Psoas muscle (tissue), 8 donors: ENCODE results near the gene PDE8A. TPM values are rescaled to one million over a fixed set of nuclear protein-coding genes. Genes with fewer than 3 reads are reported as not detected.
A peak's percentile ranks its signal among the peaks of the same experiment; 100 is the strongest.

Experiments used
- ATAC-seq, 4 donors: fragments of 200-7000 bp; cut with Tn5 transposase; one replicate each; pipeline ENCODE4 v1.9.1; 2020; ENCODE audit warnings: moderate library complexity in 3 of 4, mild to moderate bottlenecking in 2 of 4
- DNase-seq, 2 donors: peaks; one replicate each; pipeline ENCODE4 v3.0.0-alpha.2; 2020
- H3K27ac ChIP-seq: fragments of 200-600 bp; one replicate; pipeline ENCODE4 v1.8.0; 2022
- H3K27me3 ChIP-seq, 3 donors: fragments of 200-600 bp in 1 of 3; one replicate each; pipeline versions ENCODE4 v1.6.1 to v1.8.0; 2013 to 2022; ENCODE audit warnings: low read length in 2 of 3, mild to moderate bottlenecking in 2 of 3, moderate library complexity in 1 of 3; ENCODE audit not compliant: insufficient read depth in 3 of 3
- H3K36me3 ChIP-seq, 2 donors: fragments of 200-600 bp in 1 of 2; one replicate each; pipeline versions ENCODE4 v1.6.1 to v1.8.0; 2013 to 2022; ENCODE audit warnings: low read depth in 1 of 2, mild to moderate bottlenecking in 1 of 2, moderate library complexity in 1 of 2; ENCODE audit not compliant: insufficient read depth in 1 of 2
- H3K4me1 ChIP-seq: fragments of 200-600 bp; one replicate; pipeline ENCODE4 v1.8.0; 2022
- H3K4me3 ChIP-seq: fragments of 200-600 bp; one replicate; pipeline ENCODE4 v1.8.0; 2022; ENCODE audit warnings: mild to moderate bottlenecking
- H3K9me3 ChIP-seq: fragments of 200-600 bp; one replicate; pipeline ENCODE4 v1.8.0; 2022
- CTCF ChIP-seq: fragments of 200-600 bp; IDR thresholded peaks from one replicate; pipeline ENCODE4 v1.8.0; 2022; ENCODE audit warnings: antibody characterized with exemption
- WGBS, 3 donors: extraction: QIAGEN DNeasy Blood & Tissue Kit; methylation state at CpG; one replicate each; pipeline versions ENCODE4 v1.1.6 to v1.1.7; 2013; 5-methylcytosine and 5-hydroxymethylcytosine counted together
- intact Hi-C, 2 donors: fragments of 100-400 bp; cut with DNase I; formaldehyde crosslinking; loops; one replicate each; pipeline versions ENCODE4 v1.11.0 to v1.14.2; 2022
- polyA plus RNA-seq, 3 donors: library from polyadenylated mRNA; stranded (reverse); fragments of 200-250 nt; gene quantifications; one replicate each; pipeline ENCODE4 v1.2.3, GENCODE V29; 2013
- total RNA-seq, 4 donors: library from RNA; stranded (reverse); fragmentation: NEBNext Ultra II Directional in 2 of 4; extraction: Animal tissue kit (Norgen Biotek cat#: 25700) in 2 of 4; gene quantifications; one replicate each; pipeline versions ENCODE4 v1.2.1 to v1.2.4, GENCODE V29; 2021 to 2023
- donor health status: healthy with polysubstance abuse.
- donor health status: DM: no; HTN: no; CAD: no; lungs with moderate emphysema.
- donor health status: Bipolar disorder and iron deficiency.
- donor health status: healthy.
- donor health status: DM: yes; HTN: yes; CAD: no.
- donor health status: DM: no; HTN: no; CAD: no.
- donor health status: DM: no; HTN: no; CAD: no.
- donor health status: DM: yes; HTN: yes; CAD: no.

PDE8A gene
- total and polyA plus RNA-seq, 7 donors, result 6.5 to 12.1 (median 10.5) TPM

DNA sequence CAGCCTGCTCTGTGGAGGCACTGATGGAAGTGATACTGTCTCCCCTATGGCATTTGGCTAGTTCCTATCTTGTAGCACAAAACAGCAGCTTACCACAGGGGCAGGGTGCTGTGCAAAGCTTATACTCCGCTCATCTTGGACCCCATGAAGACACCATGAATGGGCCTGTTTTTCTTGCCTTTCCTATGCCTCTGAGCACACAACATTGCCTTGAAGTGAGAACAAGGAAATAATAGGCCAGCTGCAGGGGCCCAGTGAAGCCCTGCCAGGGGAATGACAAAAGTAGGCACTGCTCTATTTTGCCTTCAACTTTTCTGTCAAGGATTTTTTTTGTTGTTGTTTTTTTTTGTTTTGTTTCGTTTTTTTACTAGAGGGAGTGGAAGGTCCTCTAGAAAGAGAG lies 110.3 kb downstream of the PDE8A start:
- no peak overlapping the region for H3K4me3 ChIP-seq
- DNase-seq, result no peak
- H3K9me3 ChIP-seq, result no peaks in the 10 kb centered on the region
- TF ChIP-seq CTCF, result no peak
- H3K36me3 ChIP-seq, result peaks cover 0 to 88% of the 10 kb centered on the region in 2 donors
- WGBS, 3 donors, result 90 to 94% (median 90%) methylated on average over 2 of the region's 2 CpGs
- H3K27ac ChIP-seq, result no peak overlapping the region
- ATAC-seq, result no peak
- no peaks in the 10 kb centered on the region for H3K4me1 ChIP-seq
- no peaks in the 10 kb centered on the region for H3K27me3 ChIP-seq
- intact Hi-C loops, result no loop called here

DNA sequence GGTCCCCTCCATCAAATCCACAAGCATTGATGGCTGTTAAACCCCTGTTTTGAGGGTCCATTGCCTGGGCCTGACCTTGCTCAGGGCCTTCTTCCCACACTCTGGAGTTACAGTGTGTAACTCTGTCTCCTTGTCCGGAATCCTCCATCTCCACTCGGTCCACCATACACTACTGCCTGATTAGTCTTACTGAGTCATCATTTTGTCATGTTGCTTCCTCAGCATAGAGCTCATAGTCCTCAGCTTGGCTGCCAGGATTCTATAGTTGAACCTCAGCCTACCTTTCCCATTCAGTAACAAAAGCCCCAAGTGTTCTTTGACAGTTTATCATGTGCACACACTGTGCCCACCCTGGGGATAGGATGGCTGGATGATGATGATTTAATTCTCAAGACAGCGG lies 113.0 kb downstream of the PDE8A start:
- no peak for TF ChIP-seq CTCF
- Histone ChIP-seq H3K27me3 (no peaks in the 10 kb centered on the region), H3K9me3 (no peaks in the 10 kb centered on the region), H3K4me3 (no peak overlapping the region), H3K36me3 (peaks cover 0 to 88% of the 10 kb centered on the region in 2 donors), H3K4me1 (no peaks in the 10 kb centered on the region), H3K27ac (no peak overlapping the region)
- intact Hi-C loops, result no loop called here
- ATAC-seq (peak in 1 of 4 donors; percentile 62), DNase-seq (no peak)
- WGBS, 3 donors, result 83 to 89% (median 85%) methylated on average over 3 of the region's 3 CpGs

GRCh38 chr15:85095566-85095965 lies 113.9 kb downstream of the PDE8A start:
- Histone ChIP-seq H3K27me3 (no peaks in the 10 kb centered on the region), H3K4me3 (no peak overlapping the region), H3K4me1 (no peaks in the 10 kb centered on the region), H3K27ac (no peak overlapping the region), H3K9me3 (no peaks in the 10 kb centered on the region), H3K36me3 (peaks cover 0 to 88% of the 10 kb centered on the region in 2 donors)
- no peak for DNase-seq
- intact Hi-C loops, result no loop called here
- 83 to 98% (median 97%) methylated on average over 6 of the region's 6 CpGs for WGBS, 3 donors
- no peak for ATAC-seq
- no peak for TF ChIP-seq CTCF

DNA sequence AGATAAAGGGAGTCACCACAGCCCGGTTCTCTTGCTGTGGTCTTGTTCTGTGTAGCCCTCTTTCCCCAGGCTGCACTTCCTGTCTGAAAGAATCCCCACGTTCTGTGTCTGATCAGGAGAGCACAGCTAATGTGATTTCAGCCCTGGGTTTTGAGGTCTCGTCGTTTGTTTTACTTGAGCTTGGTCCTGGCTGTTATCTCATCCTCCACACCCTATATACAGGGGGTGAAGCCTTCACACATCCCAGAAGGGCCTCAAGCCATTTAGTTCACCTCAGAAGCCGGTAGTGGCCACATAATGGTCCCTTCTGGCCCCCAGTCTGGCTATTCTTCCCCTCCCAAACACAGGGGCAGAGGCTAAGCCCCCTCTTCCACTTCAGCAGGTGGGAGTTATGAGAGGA lies 115.6 kb downstream of the PDE8A start:
- DNase-seq (no peak), ATAC-seq (no peak)
- intact Hi-C loops, result no loop called here
- TF ChIP-seq CTCF, result no peak
- H3K9me3 ChIP-seq, result no peaks in the 10 kb centered on the region
- H3K27ac ChIP-seq, result no peak overlapping the region
- H3K27me3 ChIP-seq, result no peaks in the 10 kb centered on the region
- WGBS, 3 donors, result 78 to 90% (median 83%) methylated on average over 5 of the region's 5 CpGs
- no peaks in the 10 kb centered on the region for H3K4me1 ChIP-seq
- H3K4me3 ChIP-seq, result no peak overlapping the region
- peaks cover 0 to 84% of the 10 kb centered on the region in 2 donors for H3K36me3 ChIP-seq

GRCh38 chr15:85097725-85098124 lies 116.1 kb downstream of the PDE8A start:
- H3K27ac ChIP-seq, result no peak overlapping the region
- intact Hi-C loops, result no loop called here
- no peak for ATAC-seq
- no peaks in the 10 kb centered on the region for H3K4me1 ChIP-seq
- no peaks in the 10 kb centered on the region for H3K27me3 ChIP-seq
- H3K4me3 ChIP-seq, result no peak overlapping the region
- no peaks in the 10 kb centered on the region for H3K9me3 ChIP-seq
- DNase-seq, result no peak
- 86 to 93% (median 90%) methylated on average over 2 of the region's 2 CpGs for WGBS, 3 donors
- TF ChIP-seq CTCF, result no peak
- H3K36me3 ChIP-seq, result peaks cover 0 to 79% of the 10 kb centered on the region in 2 donors
